GM12878 (cell line): Measurements from ENCODE around the gene METTL14.
A peak's percentile ranks its signal among the peaks of the same experiment; 100 is the strongest.

ENCODE experiments used
- CBX5 ChIP-seq: sonication (generic); IDR thresholded peaks from 2 replicates; pipeline ENCODE4 v1.6.1; 2016; ENCODE audit warnings: low read depth, moderate library complexity, mild to moderate bottlenecking, inconsistent platforms
- EGR1 ChIP-seq, 2 experiments: IDR thresholded peaks; 1 replicate in 1 of 2; 2 replicates in 1 of 2; pipeline ENCODE4 v1.6.1; 2011 to 2012; ENCODE audit warnings: low read depth in 2 of 2, low read length in 2 of 2, borderline replicate concordance in 1 of 2, mild to moderate bottlenecking in 1 of 2, moderate library complexity in 1 of 2
- EP300 ChIP-seq, 2 experiments: fragments of 150-350 bp in 1 of 2; IDR thresholded peaks; 2 replicates each; pipeline ENCODE4 v1.6.1; 2011 to 2012; ENCODE audit warnings: low read depth in 2 of 2, low read length in 2 of 2, borderline replicate concordance in 1 of 2, improper control_type of control experiment in 1 of 2, inconsistent platforms in 1 of 2; ENCODE audit not compliant: control insufficient read depth in 1 of 2
- IKZF2 ChIP-seq, 2 experiments: fragments of 450-650 bp; IDR thresholded peaks; 2 replicates each; pipeline ENCODE4 v1.6.1; 2017; ENCODE audit warnings: mild to moderate bottlenecking in 2 of 2, moderate library complexity in 2 of 2
- LARP7 ChIP-seq: fragments of 450-650 bp; IDR thresholded peaks from 2 replicates; pipeline ENCODE4 v1.6.1; 2017; ENCODE audit warnings: mild to moderate bottlenecking

DNA sequence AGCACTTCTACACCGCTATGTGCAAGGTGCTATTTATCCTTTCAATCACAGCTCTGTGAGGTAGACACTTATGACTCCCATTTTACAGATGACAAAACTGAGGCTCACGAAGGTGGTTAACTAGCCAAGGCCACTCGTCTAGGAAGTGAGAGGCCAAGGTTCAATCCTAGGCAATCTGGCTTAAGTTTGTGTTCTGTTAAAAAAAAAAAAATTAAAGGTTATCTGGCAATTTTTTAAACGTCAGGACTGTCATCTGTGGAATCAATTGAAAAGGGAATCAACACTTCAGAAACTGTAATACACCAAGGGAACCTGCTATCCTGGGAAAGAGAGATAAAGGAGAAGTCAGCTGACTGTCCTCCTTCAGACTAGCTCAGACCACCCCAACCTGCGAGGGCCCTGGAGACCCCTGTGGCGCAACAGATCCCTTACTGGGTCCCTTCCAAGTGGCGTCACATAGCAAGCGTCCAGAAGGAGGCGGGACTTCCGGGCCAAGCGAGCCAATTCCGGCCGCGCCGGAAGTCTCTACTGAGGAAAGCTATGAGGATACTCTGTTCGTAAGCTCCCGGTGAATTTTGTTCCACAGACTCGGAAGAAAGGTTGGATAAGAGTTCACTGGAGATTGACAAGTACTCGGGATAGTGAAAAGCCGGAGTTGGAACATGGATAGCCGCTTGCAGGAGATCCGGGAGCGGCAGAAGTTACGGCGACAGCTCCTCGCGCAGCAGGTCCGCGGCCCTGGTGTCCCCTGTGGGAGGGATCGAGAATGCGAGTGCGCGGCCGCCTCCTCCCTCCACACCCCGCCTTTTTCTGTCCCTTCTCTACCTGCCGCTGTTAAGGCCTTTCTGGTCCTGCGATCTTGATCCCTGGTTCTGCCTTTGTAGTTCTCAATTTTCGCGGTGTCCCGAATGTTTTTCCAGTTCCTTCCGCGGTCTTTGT lies at the start of gene METTL14:
- peak in 1 of 2 experiments; percentile 37; a peak in 1 of 4 replicates for TF ChIP-seq IKZF2 (IDR thresholded peaks at IDR 0.05)
- TF ChIP-seq LARP7: 0 out of 2 replicates have a peak, but pooled peaks have one; percentile 40
- TF ChIP-seq EP300 (IDR thresholded peaks at IDR 0.05; ENCODE audit: borderline replicate concordance in 1 of 2, control insufficient read depth in 1 of 2, low read depth in 2 of 2, low read length in 2 of 2): no peak; a peak in 1 of 4 replicates
- TF ChIP-seq CBX5: no peak
- TF ChIP-seq EGR1 (IDR thresholded peaks at IDR 0.05; ENCODE audit: borderline replicate concordance in 1 of 2, low read depth in 2 of 2, low read length in 2 of 2): no peak
